ENCODE data around the gene HS3ST6.
"Not testable (repeated sequence)": the region's sequence is repeated elsewhere in the genome, so short reads cannot be mapped to it uniquely, and the experiment has no call there.

The HS3ST6 gene

DNA sequence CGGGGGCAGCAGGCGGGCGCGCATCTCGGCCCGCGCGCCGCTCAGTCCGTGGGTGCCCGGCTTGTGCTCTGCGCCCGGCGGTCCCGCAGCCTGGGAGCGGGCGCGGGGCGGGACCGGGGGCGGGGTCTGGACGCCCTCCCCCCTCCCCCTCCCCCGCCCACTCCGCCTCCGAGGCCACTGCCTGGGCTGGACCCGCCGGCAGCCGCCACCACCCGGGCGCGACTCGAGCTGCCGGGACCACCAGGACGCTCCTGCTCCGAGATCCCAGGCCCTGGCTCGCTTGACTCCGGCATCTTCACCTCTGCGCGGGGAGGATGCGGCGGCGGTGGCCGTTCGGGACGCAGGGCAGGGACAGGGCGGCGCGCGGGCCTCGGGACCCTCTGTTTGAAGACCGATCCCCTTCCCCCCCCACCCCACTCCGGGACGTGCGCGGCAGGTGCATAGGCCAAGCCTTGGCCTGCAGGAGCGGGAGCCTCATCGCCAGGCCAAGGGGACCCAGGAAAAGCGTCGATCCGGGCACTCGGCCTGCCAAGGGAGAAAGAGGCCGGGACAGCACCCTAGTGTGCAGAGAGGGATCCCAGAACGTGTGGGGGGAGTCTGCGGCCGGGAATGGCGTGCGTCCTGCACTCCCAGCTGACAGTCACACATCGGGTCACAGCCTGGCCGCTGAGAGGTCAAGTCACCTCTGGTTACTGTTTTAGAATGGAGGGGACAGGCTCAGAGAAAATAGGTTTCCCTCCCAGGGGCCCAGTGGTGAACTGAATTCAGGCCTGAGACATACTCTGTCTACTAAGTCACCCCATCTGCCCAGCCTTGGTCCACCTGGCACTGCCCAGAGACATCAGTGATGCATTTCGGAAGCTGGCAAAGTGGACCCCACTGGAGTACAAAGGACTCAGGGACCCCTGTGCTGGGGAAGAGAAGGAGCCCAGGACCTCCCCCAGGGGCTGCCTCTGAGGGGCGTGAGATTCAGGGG lies at the start of gene HS3ST6:
HS3ST6 (minus strand) TSS at position 65 of the 976 bp plus-strand sequence. CDS start 92 bp downstream, outside the sequence.
- DNase-seq: peak; percentile 44

DNA sequence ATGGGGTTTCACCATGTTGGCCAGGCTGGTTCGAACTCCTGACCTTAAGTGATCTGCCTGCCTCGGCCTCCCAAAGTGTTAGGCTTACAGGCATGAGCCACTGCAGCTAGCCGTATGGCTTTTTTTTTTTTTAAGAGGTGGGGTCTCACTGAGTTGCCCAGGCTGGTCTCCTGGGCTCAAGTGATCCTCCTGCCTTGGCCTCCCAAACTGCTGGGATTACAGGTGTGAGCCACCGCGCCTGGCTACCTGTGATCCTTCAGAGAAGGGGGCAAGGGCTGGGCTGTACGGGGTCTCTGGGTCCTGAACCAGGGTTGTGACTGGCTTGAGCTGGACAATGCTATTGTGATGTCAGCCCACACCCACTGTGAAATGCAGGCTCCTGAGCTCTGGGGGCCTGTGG lies 48.2 kb upstream of the HS3ST6 start, which contains the start of gene RNF151:
RNF151 (plus strand) TSS at position 397 of the 400 bp plus-strand sequence. CDS start 26 bp downstream, outside the sequence.
- DNase-seq: no peak

DNA sequence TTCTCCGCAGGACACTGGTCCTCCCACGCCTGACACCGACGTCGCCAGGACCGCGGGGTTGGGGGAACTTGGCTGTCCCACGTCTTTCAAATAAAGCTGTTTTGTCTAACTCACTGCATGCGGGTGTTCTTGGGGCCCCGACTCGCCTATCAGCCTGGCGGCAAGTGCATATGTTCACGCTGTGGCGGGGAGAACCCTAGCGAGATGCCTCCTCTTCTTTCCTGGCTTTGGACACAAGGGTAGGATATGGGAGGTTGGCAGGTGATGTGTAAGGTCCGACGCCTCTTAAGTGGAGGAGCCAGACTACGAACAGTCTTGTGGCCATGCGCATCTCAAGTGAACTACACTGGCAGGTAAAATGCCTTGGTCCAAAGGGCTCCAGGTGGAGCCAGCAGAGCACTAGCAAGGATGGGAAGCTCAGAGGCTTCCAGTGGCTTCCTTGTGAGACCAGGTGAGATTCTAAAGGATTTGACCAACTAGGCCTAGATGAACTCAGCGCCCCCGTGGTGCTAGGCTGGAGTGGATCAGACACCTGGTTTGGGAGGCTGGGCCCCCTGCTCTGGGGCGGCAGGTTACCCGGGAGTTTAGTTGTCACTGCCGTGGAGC lies 47.3 kb upstream of the HS3ST6 start:
- DNase-seq: no peak

DNA sequence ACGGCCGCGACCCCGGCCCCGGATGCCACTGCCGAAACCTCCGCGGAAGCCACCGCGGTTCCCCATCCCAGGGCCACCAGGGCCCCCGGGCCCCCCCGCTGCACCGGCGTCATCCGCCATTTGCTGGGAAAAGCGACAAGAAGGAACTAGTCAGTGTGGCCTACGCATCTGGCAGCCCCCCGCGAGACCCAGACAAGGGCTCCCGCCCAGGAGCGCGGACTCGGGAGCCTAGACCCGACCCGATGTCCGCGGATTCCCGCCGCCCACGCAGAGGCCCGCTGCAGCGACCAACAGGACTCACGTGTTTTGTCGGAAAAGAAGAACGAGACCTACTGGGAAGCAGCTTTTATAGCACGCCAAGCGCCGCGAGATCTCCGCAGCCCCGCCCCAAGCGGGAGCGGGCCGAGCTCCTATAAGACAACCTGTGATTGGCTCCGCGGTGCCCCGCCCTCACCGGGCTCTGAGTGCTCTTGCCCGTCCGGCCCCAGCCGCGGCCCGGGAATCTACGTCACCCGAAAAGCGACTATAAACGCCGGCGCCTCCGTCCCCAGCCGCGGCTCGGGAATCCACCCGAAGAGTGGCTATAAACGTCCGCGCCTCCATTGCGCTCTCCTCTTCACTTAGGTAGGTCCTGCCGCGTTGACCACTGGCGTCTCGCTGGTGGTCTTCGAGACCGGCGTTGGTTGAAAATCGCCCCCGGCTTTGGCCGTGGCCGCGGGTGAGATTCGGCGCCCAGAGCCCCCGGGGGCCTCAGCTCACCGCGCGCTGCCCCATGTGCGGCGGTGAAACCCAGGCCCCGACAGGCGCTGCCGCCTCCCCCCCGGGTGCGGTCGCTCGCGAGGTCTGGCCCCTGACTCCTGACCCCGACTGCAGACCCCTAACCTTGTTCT lies 46.5 kb upstream of the HS3ST6 start, which contains the start of gene RPS2:
RPS2 (minus strand) TSS at position 321 of the 890 bp plus-strand sequence; CDS start at position 120, 201 bp downstream.
- peak; percentile 99 for DNase-seq

DNA sequence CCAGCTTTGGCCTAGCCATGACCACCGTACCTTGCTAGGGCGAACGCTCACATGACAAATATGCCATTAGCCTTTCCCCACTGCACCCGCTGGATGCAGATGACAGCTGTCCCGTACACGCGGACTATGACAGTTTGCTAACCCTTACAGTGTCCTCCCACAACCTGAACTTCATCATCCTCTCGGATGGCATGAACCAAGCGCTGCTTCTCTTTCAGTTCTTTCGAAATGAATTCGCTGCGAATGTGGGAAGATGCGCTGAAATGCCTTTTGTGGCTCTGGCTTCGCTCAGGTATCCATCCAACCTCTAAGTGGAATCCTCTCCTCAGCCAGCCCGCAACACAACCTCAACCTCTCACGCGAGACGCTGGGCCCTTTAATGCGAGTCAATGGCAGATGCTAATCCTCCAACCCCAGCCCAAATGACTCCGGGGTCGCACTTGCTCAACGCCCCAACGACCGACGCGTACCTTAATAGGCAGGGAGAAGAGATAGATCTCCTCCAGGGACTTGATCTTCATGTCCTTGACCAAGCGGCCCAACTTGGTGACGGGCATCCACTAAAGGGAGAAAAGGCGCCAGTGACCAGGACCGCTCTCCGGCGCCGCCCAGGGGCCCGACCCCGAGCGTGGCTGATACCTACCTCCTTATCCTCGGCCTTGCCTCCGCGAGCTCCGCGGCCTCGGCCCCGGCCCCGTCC lies 45.7 kb upstream of the HS3ST6 start:
- DNase-seq: peak; percentile 56

DNA sequence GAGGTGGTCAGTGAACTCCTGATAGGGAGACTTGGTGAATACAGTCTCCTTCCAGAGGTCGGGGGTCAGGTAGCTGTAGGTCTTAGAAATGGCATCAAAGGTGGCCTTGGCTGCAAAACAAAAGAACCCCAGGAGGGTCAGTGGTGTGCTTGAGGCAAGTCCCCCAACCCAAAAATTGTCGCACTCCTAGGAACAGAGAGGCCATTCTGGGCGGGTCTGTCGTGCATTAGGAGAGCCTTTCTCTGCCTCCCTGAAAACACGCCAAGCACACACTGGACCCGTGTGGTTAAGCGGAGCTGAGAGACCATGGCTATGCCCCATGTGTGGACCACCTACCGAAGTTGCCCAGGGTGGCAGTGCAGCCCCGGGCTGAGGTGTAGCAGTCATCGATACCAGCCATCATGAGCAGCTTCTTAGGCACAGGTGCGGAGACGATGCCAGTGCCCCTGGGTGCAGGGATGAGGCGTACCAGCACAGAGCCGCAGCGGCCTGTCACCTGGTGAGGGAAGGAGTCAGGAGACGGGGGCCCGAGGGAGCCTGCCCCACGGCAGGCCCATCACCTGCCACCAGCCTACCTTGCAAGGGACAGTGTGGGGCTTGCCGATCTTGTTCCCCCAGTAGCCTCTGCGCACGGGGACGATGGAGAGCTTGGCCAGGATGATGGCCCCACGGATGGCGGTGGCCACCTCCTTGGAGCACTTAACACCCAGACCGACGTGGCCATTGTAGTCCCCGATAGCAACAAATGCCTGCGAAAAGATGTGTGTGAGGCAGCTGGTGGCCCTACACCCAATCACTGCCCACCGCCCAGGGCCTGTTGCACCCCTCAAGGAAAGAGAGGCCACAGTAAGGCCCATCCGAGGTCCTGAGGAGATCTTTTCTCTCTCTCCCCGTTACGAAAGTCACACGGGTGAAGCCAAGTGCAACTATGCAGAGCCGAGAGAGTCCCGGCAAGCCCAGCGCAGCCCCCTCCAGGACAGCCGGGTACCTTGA lies 44.2 kb upstream of the HS3ST6 start:
- DNase-seq: not testable (repeated sequence)

DNA sequence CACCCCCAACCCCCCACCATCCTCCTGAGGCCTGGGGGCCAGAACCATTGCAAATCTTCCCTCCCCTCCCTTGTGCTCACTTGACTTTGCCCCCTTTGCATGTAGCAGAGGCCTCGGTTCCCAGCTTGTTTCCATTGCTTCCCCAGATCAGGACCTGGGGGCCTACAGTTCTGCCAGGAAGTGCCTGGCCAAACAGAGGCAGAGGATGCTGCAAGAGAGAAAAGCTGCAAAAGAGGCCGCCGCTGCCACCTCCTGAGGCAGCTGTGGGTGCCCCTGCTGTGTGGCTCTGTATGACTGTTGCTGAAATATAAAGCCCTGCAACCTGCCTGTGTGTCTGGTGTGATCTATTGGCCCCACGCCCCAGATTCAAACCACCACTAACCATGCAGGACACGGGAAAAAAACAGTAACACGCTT lies 43.4 kb upstream of the HS3ST6 start:
- DNase-seq: peak; percentile 55

DNA sequence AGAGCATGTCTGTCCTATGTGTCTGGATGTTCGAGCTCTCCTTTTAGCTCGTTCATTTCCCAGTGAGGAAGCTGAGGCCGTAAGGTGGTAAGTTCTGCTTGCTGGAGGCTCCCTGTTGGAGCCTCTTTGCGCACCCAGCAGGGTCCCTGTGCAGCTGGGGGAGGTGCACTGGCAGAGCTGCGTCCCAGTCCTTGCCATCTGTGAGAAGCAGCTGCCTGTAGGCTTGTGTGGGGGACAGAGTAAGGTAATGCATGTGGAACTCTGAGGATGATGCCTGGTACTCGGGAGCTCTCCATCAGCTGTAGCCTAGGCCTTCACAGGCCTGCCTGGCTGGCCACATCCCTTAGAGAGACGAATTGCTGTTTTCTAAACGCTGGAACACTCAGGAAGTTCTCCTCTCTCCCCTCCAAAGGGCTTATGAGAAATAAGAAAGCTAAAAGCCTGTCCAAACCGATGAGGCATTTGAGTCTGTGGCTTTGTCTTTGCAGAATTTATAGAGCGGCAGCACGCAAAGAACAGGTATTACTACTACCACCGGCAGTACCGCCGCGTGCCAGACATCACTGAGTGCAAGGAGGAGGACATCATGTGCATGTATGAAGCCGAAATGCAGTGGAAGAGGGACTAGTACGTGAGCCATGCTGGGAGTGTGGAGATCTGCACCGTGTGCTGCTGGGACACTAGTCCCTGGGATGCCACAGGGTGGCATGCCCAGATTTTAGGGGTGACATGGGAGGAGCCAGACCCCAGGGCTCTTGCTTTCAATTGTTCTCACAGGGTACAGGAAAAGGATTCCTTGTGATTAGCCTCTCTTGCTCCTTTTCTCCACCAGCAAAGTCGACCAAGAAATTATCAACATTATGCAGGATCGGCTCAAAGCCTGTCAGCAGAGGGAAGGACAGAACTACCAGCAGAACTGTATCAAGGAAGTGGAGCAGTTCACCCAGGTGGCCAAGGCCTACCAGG lies 42.7 kb upstream of the HS3ST6 start:
- peak; percentile 90 for DNase-seq

DNA sequence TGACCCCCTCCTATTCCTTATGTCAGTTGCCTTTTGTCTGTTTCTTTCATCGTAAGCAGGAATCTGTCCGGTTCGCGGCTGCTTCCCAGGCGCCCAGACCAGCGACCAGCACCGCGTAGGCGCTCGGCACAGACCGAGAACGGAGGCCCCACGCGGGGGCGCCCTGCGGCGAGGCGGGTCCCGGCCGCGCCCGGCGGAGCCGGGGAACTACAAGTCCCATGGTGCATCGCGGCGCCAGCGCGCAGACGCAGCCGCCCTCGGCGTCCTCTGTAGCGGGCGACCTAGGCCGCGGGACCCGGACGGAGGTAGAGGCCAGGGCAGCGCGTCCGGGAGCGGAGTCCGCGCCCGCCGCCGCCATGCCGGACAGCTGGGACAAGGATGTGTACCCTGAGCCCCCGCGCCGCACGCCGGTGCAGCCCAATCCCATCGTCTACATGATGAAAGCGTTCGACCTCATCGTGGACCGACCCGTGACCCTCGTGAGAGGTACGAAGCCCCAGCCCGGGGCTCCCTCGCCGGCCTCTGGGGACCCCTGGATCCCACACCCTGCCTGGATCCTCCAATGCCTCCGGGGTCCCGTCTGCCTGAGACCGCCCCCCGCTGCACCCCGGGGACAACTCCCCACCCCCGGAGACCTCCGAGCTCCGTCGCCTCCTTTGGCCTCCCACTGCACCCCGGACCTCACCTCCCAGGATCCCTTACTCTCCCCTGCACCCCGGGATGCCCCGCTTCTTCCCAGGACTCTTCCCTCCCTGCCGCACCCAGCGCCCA lies 41.2 kb upstream of the HS3ST6 start, which contains the start of gene NDUFB10:
NDUFB10 (plus strand) TSS at position 270 of the 771 bp plus-strand sequence; CDS start at position 357, 87 bp downstream.
- DNase-seq: peak; percentile 95

DNA sequence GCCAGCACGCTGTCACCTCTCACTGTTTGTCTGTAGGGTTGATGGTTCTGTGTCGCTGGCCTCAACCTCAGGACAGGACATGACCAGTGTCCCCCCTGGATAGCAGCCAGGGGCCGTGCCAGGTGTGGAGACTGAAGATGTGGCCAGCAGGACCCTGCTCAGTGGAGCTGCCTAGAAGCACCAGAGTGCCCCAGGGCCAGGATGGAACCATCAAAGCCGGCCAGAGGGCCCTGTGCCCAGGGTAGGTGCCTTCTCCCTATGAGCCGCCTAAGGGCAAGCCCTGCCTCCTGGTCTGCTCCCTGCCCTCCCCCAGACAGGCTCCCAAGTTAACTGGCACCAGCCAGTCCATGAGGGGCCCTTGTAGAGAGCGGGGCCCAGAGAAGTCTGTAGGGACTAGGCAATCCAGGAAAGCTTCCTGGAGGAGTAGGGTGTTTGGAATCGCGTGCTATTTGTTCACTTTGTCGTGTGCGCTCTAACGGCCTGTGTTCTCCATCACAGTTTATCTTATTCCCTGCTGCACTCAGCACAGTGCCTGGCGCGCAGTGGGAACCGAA lies 40.6 kb upstream of the HS3ST6 start:
- DNase-seq: no peak

DNA sequence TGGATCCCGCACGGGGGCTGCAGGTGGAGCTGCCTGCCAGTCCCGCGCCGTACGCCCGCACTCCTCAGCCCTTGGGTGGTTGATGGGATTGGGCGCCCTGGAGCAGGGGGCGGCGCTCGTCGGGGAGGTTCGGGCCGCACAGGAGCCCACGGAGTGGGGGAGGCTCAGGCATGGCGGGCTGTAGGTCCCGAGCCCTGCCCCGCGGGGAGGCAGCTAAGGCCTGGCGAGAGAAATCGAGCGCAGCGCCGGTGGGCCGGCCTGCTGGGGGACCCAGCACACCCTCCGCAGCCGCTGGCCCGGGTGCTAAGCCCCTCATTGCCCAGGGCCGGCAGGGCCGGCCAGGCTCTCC lies 39.9 kb upstream of the HS3ST6 start:
- not testable (repeated sequence) for DNase-seq

DNA sequence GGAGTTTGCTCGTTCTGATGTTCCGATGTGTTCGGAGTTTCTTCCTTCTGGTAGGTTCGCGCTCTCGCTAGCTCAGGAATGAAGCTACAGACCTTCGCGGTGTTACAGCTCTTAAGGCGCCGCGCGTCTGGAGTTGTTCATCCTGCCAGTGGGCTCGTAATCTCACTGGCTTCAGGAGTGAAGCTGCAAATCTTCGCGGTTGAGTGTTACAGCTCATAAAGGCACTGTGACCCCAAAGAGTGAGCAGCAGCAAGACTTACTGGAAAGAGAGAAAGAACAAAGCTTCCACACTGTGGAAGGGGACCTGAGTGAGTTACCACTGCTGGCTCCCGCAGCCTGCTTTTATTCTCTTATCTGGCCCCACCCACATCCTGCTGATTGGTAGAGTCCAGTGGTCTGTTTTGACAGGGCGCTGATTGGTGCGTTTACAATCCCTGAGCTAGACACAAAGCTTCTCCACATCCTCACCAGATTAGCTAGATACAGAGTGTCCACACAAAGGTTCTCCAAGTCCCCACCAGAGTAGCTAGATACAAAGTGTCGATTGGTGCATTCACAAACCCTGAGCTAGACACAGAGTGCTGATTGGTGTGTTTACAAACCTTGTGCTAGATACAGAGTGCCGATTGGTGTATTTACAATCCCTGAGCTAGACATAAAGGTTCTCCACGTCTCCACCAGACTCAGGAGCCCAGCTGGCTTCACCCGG lies 39.4 kb upstream of the HS3ST6 start:
- not testable (repeated sequence) for DNase-seq

DNA sequence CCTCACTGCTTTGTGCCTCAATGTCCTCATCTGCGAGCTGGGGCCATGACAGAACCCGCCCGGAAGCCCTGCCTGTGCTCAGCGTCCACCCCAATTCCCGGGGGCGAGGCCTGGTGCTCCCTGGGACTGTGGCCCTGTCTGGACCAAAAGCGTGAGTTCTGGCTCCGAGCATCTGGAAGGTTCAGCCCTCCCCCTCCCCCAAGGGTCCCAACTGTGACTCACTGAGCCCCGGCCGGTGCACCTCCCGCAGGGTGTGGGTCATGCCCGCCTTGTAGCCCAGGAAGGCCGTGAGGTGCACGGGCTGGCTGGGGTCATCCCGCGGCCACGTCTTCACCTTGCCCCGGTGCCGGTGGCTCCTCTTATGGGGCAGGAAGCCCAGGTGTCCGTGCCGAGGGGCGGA lies 35.5 kb upstream of the HS3ST6 start:
- no peak for DNase-seq

DNA sequence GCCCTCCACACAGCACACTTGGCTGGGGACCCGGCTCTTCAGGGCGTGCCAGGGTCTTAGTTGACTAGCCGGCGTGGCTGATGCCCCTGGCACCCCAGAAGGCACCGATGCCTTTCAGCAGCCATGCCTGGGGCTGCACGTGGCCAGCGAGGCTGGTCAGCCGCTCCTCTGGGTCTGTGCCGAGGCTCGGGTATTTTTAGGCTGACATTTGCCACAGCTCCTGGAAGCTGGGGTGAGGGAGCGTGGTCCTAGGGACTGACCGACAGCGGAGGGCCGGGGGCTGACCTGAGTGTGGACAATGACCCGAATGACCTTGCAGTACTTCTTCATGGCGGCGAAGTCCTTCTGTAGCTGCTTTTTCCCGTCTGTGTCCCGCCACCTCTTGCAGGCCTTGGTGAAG lies 32.3 kb upstream of the HS3ST6 start:
- no peak for DNase-seq

DNA sequence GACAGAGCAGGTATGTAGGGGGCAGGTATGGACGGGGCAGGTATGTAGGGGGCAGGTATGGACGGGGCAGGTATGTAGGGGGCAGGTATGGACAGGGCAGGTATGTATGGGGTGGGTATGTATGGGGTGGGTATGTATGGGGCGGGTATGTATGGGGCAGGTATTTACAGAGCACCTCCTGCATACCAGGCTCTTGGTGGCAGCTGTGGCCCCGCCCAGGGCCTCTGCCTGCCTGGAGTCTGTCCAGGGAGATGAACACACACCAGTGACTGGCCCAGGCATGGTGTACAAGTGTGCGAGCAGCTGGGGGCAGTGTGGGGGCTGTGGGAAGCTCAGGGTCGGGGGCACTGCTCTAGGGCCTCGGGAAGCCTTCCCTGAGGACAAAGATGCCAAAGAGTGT lies 31.8 kb upstream of the HS3ST6 start:
- DNase-seq: no peak

DNA sequence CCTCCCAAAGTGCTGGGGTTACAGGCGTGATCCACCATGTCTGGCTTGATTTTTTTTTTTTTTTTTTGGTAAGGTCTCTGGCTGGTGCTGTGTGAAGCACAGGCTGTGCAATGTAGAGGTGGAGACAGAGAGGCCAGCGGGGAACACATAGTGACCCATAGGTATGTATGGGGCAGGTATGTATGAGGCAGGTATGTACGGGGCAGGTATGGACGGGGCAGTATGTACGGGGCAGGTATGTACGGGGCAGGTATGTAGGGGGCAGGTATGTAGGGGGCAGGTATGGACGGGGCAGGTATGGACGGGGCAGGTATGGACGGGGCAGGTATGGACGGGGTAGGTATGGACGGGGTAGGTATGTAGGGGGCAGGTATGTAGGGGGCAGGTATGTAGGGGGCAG lies 31.3 kb upstream of the HS3ST6 start:
- DNase-seq: no peak

DNA sequence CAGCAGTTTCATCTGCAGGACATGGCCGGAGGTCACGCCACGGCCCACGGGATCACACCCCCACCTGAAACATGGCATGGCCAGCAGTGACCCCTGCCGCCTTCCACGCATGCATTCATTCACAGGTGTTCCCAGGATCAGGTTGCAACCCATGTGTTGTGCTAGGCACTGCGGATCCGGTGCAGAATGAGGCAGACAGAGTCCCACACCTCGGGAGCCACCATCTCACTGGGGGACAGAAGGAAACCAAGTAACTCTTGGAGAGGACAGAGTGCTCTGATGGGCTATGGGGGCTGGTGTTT lies 29.1 kb upstream of the HS3ST6 start:
- DNase-seq: no peak
